H1 (cell line): ENCODE measurements around the gene RASL10A. TPM values are rescaled to one million over a fixed set of nuclear protein-coding genes. Genes with fewer than 3 reads are reported as not detected.

Source experiments
- CTCF ChIA-PET: fragments of 300-600 bp; sonication (Branson Sonifier 250); formaldehyde crosslinking; loops from one replicate; lab custom pipeline; 2021; ENCODE audit not compliant: partially characterized antibody; lab: Charles Lee
- POLR2A ChIA-PET: fragments of 300-600 bp; sonication (Branson Sonifier 250); formaldehyde crosslinking; loops from one replicate; lab custom pipeline; 2021; ENCODE audit warnings: inconsistent platforms; ENCODE audit not compliant: partially characterized antibody; lab: Charles Lee
- DNase-seq, 2 experiments: peaks; one replicate each; pipeline versions ENCODE4 v3.0.0 to v3.0.0-alpha.2; 2010 to 2022; ENCODE audit warnings: low spot score in 2 of 2, low read depth in 1 of 2, mixed read lengths in 1 of 2
- FAIRE-seq: peaks from 2 replicates; lab custom pipeline; 2011; peaks lifted over from hg19 to GRCh38; lab: Jason Lieb, UNC
- H2AFZ ChIP-seq: 2 replicates; pipeline ENCODE4 v1.8.1; 2012; ENCODE audit warnings: low read length, inconsistent platforms
- H2AK5ac ChIP-seq: 2 replicates; pipeline ENCODE4 v1.6.1; 2013; ENCODE audit warnings: low read depth, low read length
- H2BK120ac ChIP-seq: replicated peaks from 2 replicates; pipeline ENCODE3; 2013; ENCODE audit warnings: low read depth, low read length, inconsistent platforms
- H2BK12ac ChIP-seq: 2 replicates; pipeline ENCODE4 v1.6.1; 2013; ENCODE audit warnings: low read depth, low read length
- H2BK15ac ChIP-seq: 2 replicates; pipeline ENCODE4 v1.6.1; 2013; ENCODE audit warnings: low read length
- H2BK20ac ChIP-seq: 2 replicates; pipeline ENCODE4 v1.6.1; 2013; ENCODE audit warnings: low read length
- H2BK5ac ChIP-seq: 2 replicates; pipeline ENCODE4 v1.6.1; 2013; ENCODE audit warnings: low read depth, low read length
- H3K14ac ChIP-seq: 2 replicates; pipeline ENCODE4 v1.6.1; 2013; ENCODE audit warnings: inconsistent platforms; ENCODE audit not compliant: insufficient read length
- H3K18ac ChIP-seq: 2 replicates; pipeline ENCODE4 v1.6.1; 2013; ENCODE audit warnings: low read length; ENCODE audit errors: extremely low read depth
- H3K23ac ChIP-seq: 2 replicates; pipeline ENCODE4 v1.6.1; 2013; ENCODE audit warnings: inconsistent platforms; ENCODE audit not compliant: insufficient read length
- H3K23me2 ChIP-seq: 2 replicates; pipeline ENCODE4 v1.6.1; 2013; ENCODE audit warnings: low read depth, low read length
- H3K27ac ChIP-seq: 2 replicates; pipeline ENCODE4 v1.6.1; 2011; ENCODE audit warnings: low read depth, low read length, inconsistent platforms
- H3K27me3 ChIP-seq, 4 experiments: replicated peaks in 1 of 4; 1 replicate in 1 of 4; 2 replicates in 3 of 4; pipeline versions ENCODE4 v1.6.1 to v1.8.1; 2011 to 2013; ENCODE audit warnings: low read length in 3 of 4, mild to moderate bottlenecking in 3 of 4, inconsistent platforms in 2 of 4, mixed read lengths in 2 of 4, moderate library complexity in 1 of 4; ENCODE audit not compliant: control insufficient read depth in 3 of 4, insufficient read depth in 3 of 4; ENCODE audit errors: extremely low read depth in 1 of 4
- H3K36me3 ChIP-seq, 4 experiments: 2 replicates each; pipeline versions ENCODE4 v1.6.1 to v1.8.1; 2011 to 2013; ENCODE audit warnings: mild to moderate bottlenecking in 4 of 4, low read length in 3 of 4, moderate library complexity in 2 of 4, control low read depth in 1 of 4, inconsistent platforms in 1 of 4; ENCODE audit not compliant: insufficient read depth in 4 of 4, control insufficient read depth in 2 of 4
- H3K4ac ChIP-seq: replicated peaks from 2 replicates; pipeline ENCODE3; 2013; ENCODE audit warnings: low read length, low read depth, mixed read lengths, inconsistent platforms; ENCODE audit not compliant: insufficient read length
- H3K4me1 ChIP-seq, 4 experiments: replicated peaks in 1 of 4; 1 replicate in 1 of 4; 2 replicates in 3 of 4; pipeline versions ENCODE4 v1.6.1 to v1.8.1; 2011 to 2013; ENCODE audit warnings: low read length in 3 of 4, inconsistent platforms in 2 of 4, mixed read lengths in 1 of 4; ENCODE audit not compliant: insufficient read depth in 4 of 4, control insufficient read depth in 3 of 4
- H3K4me2 ChIP-seq, 2 experiments: 2 replicates each; pipeline versions ENCODE4 v1.6.1 to v1.8.1; 2011 to 2013; ENCODE audit warnings: low read depth in 2 of 2, low read length in 2 of 2, control low read depth in 1 of 2, inconsistent platforms in 1 of 2, mild to moderate bottlenecking in 1 of 2; ENCODE audit not compliant: insufficient read depth in 1 of 2
- H3K4me3 ChIP-seq, 4 experiments: fragments of 200-600, 300-600 bp in 1 of 4; sonication (generic), shearing (Covaris generic), sonication (Bioruptor Twin) in 1 of 4; 2 replicates each; pipeline versions ENCODE4 v1.5.1 to v1.8.1; 2011 to 2016; ENCODE audit warnings: low read length in 4 of 4, low read depth in 3 of 4, control low read depth in 2 of 4, inconsistent platforms in 2 of 4, mild to moderate bottlenecking in 2 of 4, mixed read lengths in 1 of 4, moderate library complexity in 1 of 4; ENCODE audit not compliant: insufficient read depth in 2 of 4; ENCODE audit errors: extremely low read depth in 1 of 4
- H3K56ac ChIP-seq: replicated peaks from 2 replicates; pipeline ENCODE3; 2013; ENCODE audit warnings: low read depth, mild to moderate bottlenecking, mixed read lengths, low read length, inconsistent platforms; ENCODE audit not compliant: insufficient read length
- H3K79me1 ChIP-seq: 2 replicates; pipeline ENCODE4 v1.6.1; 2013; ENCODE audit warnings: low read depth, low read length, control low read depth
- H3K79me2 ChIP-seq, 2 experiments: 2 replicates each; pipeline versions ENCODE4 v1.6.1 to v1.8.1; 2012 to 2013; ENCODE audit warnings: low read length in 2 of 2, mild to moderate bottlenecking in 2 of 2, inconsistent platforms in 1 of 2; ENCODE audit not compliant: insufficient read depth in 2 of 2, control insufficient read depth in 1 of 2
- H3K9ac ChIP-seq, 4 experiments: replicated peaks in 1 of 4; 1 replicate in 1 of 4; 2 replicates in 3 of 4; pipeline versions ENCODE4 v1.6.1 to v1.8.1; 2011 to 2013; ENCODE audit warnings: low read depth in 3 of 4, low read length in 3 of 4, control low read depth in 2 of 4, mild to moderate bottlenecking in 2 of 4, moderate library complexity in 2 of 4, inconsistent platforms in 1 of 4; ENCODE audit errors: extremely low read depth in 1 of 4
- H3K9me3 ChIP-seq, 2 experiments: 2 replicates each; pipeline versions ENCODE4 v1.6.1 to v1.8.1; 2012 to 2013; ENCODE audit warnings: mild to moderate bottlenecking in 2 of 2, moderate library complexity in 2 of 2, control low read depth in 1 of 2, inconsistent platforms in 1 of 2, low read depth in 1 of 2, low read length in 1 of 2, mixed read lengths in 1 of 2; ENCODE audit not compliant: insufficient read depth in 2 of 2
- H4K20me1 ChIP-seq, 2 experiments: replicated peaks in 1 of 2; 2 replicates each; pipeline versions ENCODE3 to v1.8.1; 2011 to 2013; ENCODE audit warnings: inconsistent platforms in 2 of 2, low read length in 2 of 2, mild to moderate bottlenecking in 1 of 2; ENCODE audit not compliant: insufficient read depth in 2 of 2, control insufficient read depth in 1 of 2
- H4K5ac ChIP-seq: 2 replicates; pipeline ENCODE4 v1.6.1; 2013; ENCODE audit warnings: low read length, low read depth, mixed read lengths, inconsistent platforms; ENCODE audit not compliant: insufficient read length
- H4K8ac ChIP-seq: 2 replicates; pipeline ENCODE4 v1.8.0; 2013; ENCODE audit warnings: mild to moderate bottlenecking, moderate library complexity, low read length, inconsistent platforms; ENCODE audit not compliant: insufficient read depth; ENCODE audit errors: extremely low read depth
- H4K91ac ChIP-seq: replicated peaks from 2 replicates; pipeline ENCODE3; 2013; ENCODE audit warnings: low read length, mixed read lengths, inconsistent platforms; ENCODE audit not compliant: insufficient read length
- HDAC6 ChIP-seq: IDR thresholded peaks from one replicate; pipeline ENCODE4 v1.7.1; 2012; ENCODE audit warnings: low read depth, mild to moderate bottlenecking, inconsistent platforms, low read length, moderate library complexity
- NRF1 ChIP-seq: IDR thresholded peaks from 2 replicates; pipeline ENCODE4 v1.6.1; 2011; ENCODE audit warnings: mild to moderate bottlenecking, low read depth, low read length, improper control_type of control experiment
- POLR2A ChIP-seq, 2 experiments: IDR thresholded peaks; 1 replicate in 1 of 2; 2 replicates in 1 of 2; pipeline ENCODE4 v1.6.1; 2011; ENCODE audit warnings: low read depth in 2 of 2, low read length in 2 of 2, mild to moderate bottlenecking in 2 of 2; ENCODE audit errors: control extremely low read depth in 1 of 2
- POLR2AphosphoS5 ChIP-seq: IDR thresholded peaks from 2 replicates; pipeline ENCODE4 v1.6.1; 2011; ENCODE audit warnings: low read depth, low read length
- SP2 ChIP-seq: IDR thresholded peaks from 2 replicates; pipeline ENCODE4 v1.6.1; 2012; ENCODE audit warnings: mild to moderate bottlenecking, low read length, inconsistent platforms
- YY1 ChIP-seq: IDR thresholded peaks from 2 replicates; pipeline ENCODE4 v1.6.1; 2011; ENCODE audit warnings: low read depth, mild to moderate bottlenecking, low read length
- ZNF274 ChIP-seq: IDR thresholded peaks from 2 replicates; pipeline ENCODE4 v1.7.0; 2012; ENCODE audit warnings: low read length, borderline replicate concordance; ENCODE audit errors: extremely low read depth
- WGBS, 2 experiments: shearing (Covaris generic) in 1 of 2; methylation state at CpG; one replicate each; pipeline versions ENCODE4 v1.1.6 to v1.1.7; 2013 to 2015; ENCODE audit warnings: low lambda C conversion rate in 2 of 2, mixed read lengths in 2 of 2, inconsistent platforms in 1 of 2, low coverage in 1 of 2, missing lambda C conversion rate in 1 of 2; ENCODE audit not compliant: insufficient replicate concordance in 2 of 2, insufficient coverage in 1 of 2, insufficient read length in 1 of 2; ENCODE audit errors: extremely low coverage in 1 of 2, missing lambda C conversion rate in 1 of 2; 5-methylcytosine and 5-hydroxymethylcytosine counted together
- polyA plus RNA-seq, 7 experiments: library from polyadenylated mRNA; depleted of rRNA in 3 of 7; stranded (reverse) in 5 of 7; unstranded in 2 of 7; fragments of >200 nt in 5 of 7; fragments of 200-250 nt in 2 of 7; gene quantifications; 1 replicate in 5 of 7; 2 replicates in 1 of 7; 4 replicates in 1 of 7; pipeline versions ENCODE4 v1.2.1 to v1.2.3, GENCODE V29; 2011 to 2013; ENCODE audit warnings: missing spikeins in 2 of 7, mixed read lengths in 2 of 7
- total RNA-seq: library from RNA; stranded (reverse); fragmentation: NEBNext Ultra II Directional; extraction: Animal tissue kit (Norgen Biotek cat#: 25700); gene quantifications from 2 replicates; pipeline ENCODE4 v1.2.1, GENCODE V29; 2021

The RASL10A gene
- total and polyA plus RNA-seq, 2 of the 8 experiments (the other 6 are each of a cell fraction or from before 2014, with no cell fraction given), result 1.1 to 1.5 TPM

DNA sequence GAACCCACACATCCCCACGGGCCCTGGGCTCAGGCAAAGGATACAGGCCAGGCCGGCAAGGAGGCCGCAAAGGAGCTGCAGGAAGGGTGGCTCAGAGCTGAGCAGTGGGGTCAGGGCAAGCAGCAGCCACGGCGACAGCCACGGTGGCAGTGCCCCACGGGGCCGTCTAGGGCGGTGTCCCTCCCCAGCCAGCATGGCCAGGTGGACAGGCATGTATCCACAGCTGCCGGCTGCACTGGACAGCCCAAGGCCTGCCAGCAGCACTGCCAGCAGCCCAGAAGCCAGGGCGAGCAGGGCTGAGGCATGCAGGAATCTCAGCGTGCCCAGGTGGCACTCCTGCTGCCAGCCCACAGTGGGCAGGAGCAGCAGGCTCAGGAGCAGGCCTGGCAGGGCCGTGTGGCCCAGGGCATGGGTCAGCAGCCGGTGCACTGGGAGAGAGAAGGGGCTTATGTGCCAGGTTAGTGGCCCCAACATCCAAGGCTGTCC, 51.7 kb downstream of the RASL10A start:
- no peak overlapping the region for H4K91ac ChIP-seq
- no peaks in the 10 kb centered on the region for H3K27me3 ChIP-seq
- CTCF ChIA-PET, result interaction anchor here (0.8 to 4.4 kb wide), 2 partner anchors 18 to 57 kb away, joined by 4 to 17 read pairs; no protein-coding TSS in a partner anchor
- peaks cover 11% of the 10 kb centered on the region for H3K79me1 ChIP-seq
- H3K9me3 ChIP-seq, result no peaks in the 10 kb centered on the region
- H4K5ac ChIP-seq, result no peak overlapping the region
- H2BK12ac ChIP-seq, result no peak overlapping the region
- H3K27ac ChIP-seq, result no peak overlapping the region
- H3K4me3 ChIP-seq, result no peak overlapping the region
- peaks cover 11% of the 10 kb centered on the region for H3K23me2 ChIP-seq
- H2BK20ac ChIP-seq, result no peak overlapping the region
- H3K4me2 ChIP-seq, result no peak overlapping the region
- TF ChIP-seq HDAC6 (no peak), NRF1 (no peak), ZNF274 (no peak), YY1 (no peak), SP2 (no peak), POLR2A (IDR thresholded peaks at IDR 0.05; ENCODE audit: control extremely low read depth in 1 of 2, low read depth in 2 of 2, low read length in 2 of 2) (peak in 1 of 2 experiments; percentile 26; a peak in 1 of 3 replicates), POLR2AphosphoS5 (peak; percentile 47; the same call in 1 of the 2 replicates)
- TF ChIP-seq, all 59 proteins: peak for 2
- Histone ChIP-seq H4K20me1 (peaks cover 3 to 13% of the 10 kb centered on the region in 2 experiments), H3K4me1 (peaks cover 0 to 11% (median 8%) of the 10 kb centered on the region in 4 experiments; a peak in 4 of 7 replicates), H4K8ac (no peak overlapping the region), H3K18ac (no peak overlapping the region), H3K23ac (no peak overlapping the region), H3K56ac (no peak overlapping the region), H2BK15ac (no peak overlapping the region), H3K14ac (no peak overlapping the region), H3K9ac (no peak overlapping the region; a peak in 2 of 7 replicates), H2AFZ (no peak overlapping the region), H3K4ac (no peak overlapping the region), H2BK5ac (no peak overlapping the region), H2AK5ac (no peak overlapping the region), H3K36me3 (peaks cover 4 to 30% (median 18%) of the 10 kb centered on the region in 4 experiments; a peak in 7 of 8 replicates), H3K79me2 (peaks cover 3 to 25% of the 10 kb centered on the region in 2 experiments), H2BK120ac (no peak overlapping the region)
- FAIRE-seq, result no peak
- POLR2A ChIA-PET, result interaction anchor here (0.6 to 21.4 kb wide), 8 partner anchors 6 to 951 kb away, joined by 3 to 436 read pairs (median 4); partner anchors contain the start of gene EMID1
- no peak for DNase-seq
- 91% methylated on average over 14 of the region's 14 CpGs; no CpG with 5 or more reads in 1 of the 2 experiments for WGBS, 2 experiments
